ENCODE data around the gene BCL7B. TPM values are rescaled to one million over a fixed set of nuclear protein-coding genes. Genes with fewer than 3 reads are reported as not detected.
A peak's percentile ranks its signal among the peaks of the same experiment; 100 is the strongest.

BCL7B gene
- polyA plus RNA-seq (2013, experiment 1 of 4) = 39.8 TPM
- polyA plus RNA-seq (2013, experiment 2 of 4) = 41.9 TPM
- polyA plus RNA-seq (2013, experiment 3 of 4) = 35.5 TPM
- 41.8 TPM for polyA plus RNA-seq (2013, experiment 4 of 4)

- Histone ChIP-seq H3K4me1 (ENCODE audit: control insufficient read depth, insufficient read depth, low read length) (no peaks in the 10 kb centered on the region), H3K27me3 (ENCODE audit: control insufficient read depth, insufficient read depth, low read length, poor library complexity, severe bottlenecking) (no peaks in the 10 kb centered on the region)
- 6% methylated on average over 83 of the region's 83 CpGs for WGBS, 2 experiments
Observed at GRCh38 chr7:73557397-73558257, at the start of gene BCL7B. Gene BCL7B, minus strand, starts transcription at chr7:73557690. Its CDS starts 112 bp downstream, at chr7:73557578.

GRCh38 chr7:73605601-73606220 lies 48.2 kb upstream of the BCL7B start:
- H3K4me1 ChIP-seq (ENCODE audit: control insufficient read depth, insufficient read depth, low read length) = no peaks in the 10 kb centered on the region
- 84 to 86% methylated on average over 23 of the region's 23 CpGs for WGBS, 2 experiments
- no peak overlapping the region for H3K4me3 ChIP-seq (ENCODE audit: insufficient read depth, low read depth, low read length)
- no peaks in the 10 kb centered on the region for H3K9me3 ChIP-seq (ENCODE audit: control insufficient read depth, low read length)
- H3K36me3 ChIP-seq (ENCODE audit: control insufficient read depth, insufficient read depth, low read length) = no peaks in the 10 kb centered on the region
- no peak overlapping the region for H3K27ac ChIP-seq (ENCODE audit: insufficient read depth, low read depth, low read length, poor library complexity, severe bottlenecking)
- no peaks in the 10 kb centered on the region for H3K27me3 ChIP-seq (ENCODE audit: control insufficient read depth, insufficient read depth, low read length, poor library complexity, severe bottlenecking)

More at GRCh38 chr7:73557397-73558257, at the start of gene BCL7B:
- peak within 1 kb of the TSS; percentile 100 for H3K27ac ChIP-seq (ENCODE audit: insufficient read depth, low read depth, low read length, poor library complexity, severe bottlenecking)
- no peaks in the 10 kb centered on the region for H3K36me3 ChIP-seq (ENCODE audit: control insufficient read depth, insufficient read depth, low read length)
- peak within 1 kb of the TSS; percentile 81 for H3K4me3 ChIP-seq (ENCODE audit: insufficient read depth, low read depth, low read length)
- H3K9me3 ChIP-seq (ENCODE audit: control insufficient read depth, low read length) = no peaks in the 10 kb centered on the region

DNA sequence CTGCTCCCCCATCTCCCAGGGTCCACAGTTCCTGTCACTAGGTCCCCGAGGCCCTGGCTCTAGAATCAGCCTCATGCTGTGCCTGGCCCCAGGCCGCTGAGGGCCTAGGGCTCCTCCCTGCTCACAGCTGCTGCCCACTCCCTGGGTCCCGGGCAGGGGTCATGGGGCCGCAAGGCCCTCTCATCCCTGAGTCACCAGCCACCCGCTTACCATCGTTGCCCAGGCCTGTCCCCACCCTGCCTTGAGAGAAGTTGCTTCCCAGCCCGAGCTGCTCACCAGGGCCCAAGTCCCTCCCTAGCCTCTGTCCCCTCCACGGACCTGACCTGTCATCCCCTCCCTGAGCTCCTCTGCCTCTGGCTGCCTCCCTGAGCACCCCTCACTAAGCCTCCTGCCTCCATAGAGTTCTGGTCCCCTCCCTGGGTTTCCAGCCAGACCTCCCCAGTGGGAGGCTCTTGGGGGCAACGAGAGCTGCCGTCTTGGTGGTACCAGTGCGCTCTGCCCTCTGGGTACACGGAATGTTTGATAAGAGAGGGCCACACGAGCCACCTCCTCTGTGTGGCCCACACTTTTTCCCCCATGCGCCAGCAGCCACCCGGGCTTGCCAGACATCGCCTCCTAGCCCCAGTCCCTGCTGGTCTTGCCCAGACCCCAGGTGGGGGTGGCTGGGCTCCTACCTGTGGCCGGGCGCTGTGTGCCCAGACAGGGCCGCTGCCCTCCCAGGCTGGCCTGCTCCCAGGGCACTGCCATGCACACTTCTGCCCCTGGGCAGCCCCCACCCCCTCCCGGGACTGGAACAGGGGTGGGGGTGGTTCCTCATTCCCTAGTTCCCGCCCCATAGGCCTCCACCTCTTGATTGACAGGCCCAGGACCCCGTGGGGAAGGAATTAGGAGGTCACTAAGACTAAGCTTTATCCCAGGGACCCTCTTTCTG lies 45.5 kb upstream of the BCL7B start:
- H3K27me3 ChIP-seq (ENCODE audit: control insufficient read depth, insufficient read depth, low read length, poor library complexity, severe bottlenecking) = no peaks in the 10 kb centered on the region
- 81 to 85% methylated on average over 22 of the region's 22 CpGs for WGBS, 2 experiments
- no peaks in the 10 kb centered on the region for H3K9me3 ChIP-seq (ENCODE audit: control insufficient read depth, low read length)
- H3K4me1 ChIP-seq (ENCODE audit: control insufficient read depth, insufficient read depth, low read length) = no peaks in the 10 kb centered on the region
- H3K36me3 ChIP-seq (ENCODE audit: control insufficient read depth, insufficient read depth, low read length) = no peaks in the 10 kb centered on the region
- no peak overlapping the region for H3K4me3 ChIP-seq (ENCODE audit: insufficient read depth, low read depth, low read length)
- H3K27ac ChIP-seq (ENCODE audit: insufficient read depth, low read depth, low read length, poor library complexity, severe bottlenecking) = no peak overlapping the region

DNA sequence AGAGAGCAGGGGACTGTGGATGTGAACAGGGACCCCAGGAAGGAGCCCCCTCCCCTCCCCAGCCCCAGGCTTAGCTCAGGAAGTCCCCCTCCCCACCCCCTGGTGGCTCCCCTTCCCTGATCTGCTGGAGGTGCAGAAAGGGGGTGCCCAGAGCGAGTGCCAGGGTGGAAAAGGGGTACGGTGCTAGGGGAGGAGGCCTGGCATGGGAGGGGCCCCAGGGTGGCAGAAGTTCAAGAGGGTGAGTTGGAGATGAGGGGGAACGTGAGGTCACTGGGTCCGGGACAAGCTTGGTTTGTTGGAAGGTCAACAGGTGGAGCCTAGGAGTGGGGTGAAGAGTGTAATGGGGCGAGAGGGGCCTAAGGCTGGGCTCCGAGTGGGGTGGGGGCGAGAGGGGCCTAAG lies 42.4 kb upstream of the BCL7B start:
- Histone ChIP-seq H3K27ac (ENCODE audit: insufficient read depth, low read depth, low read length, poor library complexity, severe bottlenecking) (no peak overlapping the region), H3K4me1 (ENCODE audit: control insufficient read depth, insufficient read depth, low read length) (peaks cover 3% of the 10 kb centered on the region), H3K36me3 (ENCODE audit: control insufficient read depth, insufficient read depth, low read length) (no peaks in the 10 kb centered on the region), H3K4me3 (ENCODE audit: insufficient read depth, low read depth, low read length) (no peak overlapping the region), H3K9me3 (ENCODE audit: control insufficient read depth, low read length) (no peaks in the 10 kb centered on the region), H3K27me3 (ENCODE audit: control insufficient read depth, insufficient read depth, low read length, poor library complexity, severe bottlenecking) (no peaks in the 10 kb centered on the region)
- WGBS, 2 experiments = 90 to 91% methylated on average over 7 of the region's 7 CpGs

- Histone ChIP-seq H3K4me3 (ENCODE audit: insufficient read depth, low read depth, low read length) (no peak overlapping the region), H3K9me3 (ENCODE audit: control insufficient read depth, low read length) (no peaks in the 10 kb centered on the region), H3K27me3 (ENCODE audit: control insufficient read depth, insufficient read depth, low read length, poor library complexity, severe bottlenecking) (no peaks in the 10 kb centered on the region), H3K36me3 (ENCODE audit: control insufficient read depth, insufficient read depth, low read length) (no peaks in the 10 kb centered on the region), H3K4me1 (ENCODE audit: control insufficient read depth, insufficient read depth, low read length) (peaks cover 3% of the 10 kb centered on the region), H3K27ac (ENCODE audit: insufficient read depth, low read depth, low read length, poor library complexity, severe bottlenecking) (no peak overlapping the region)
- 87 to 91% methylated on average over 13 of the region's 13 CpGs for WGBS, 2 experiments
Observed at GRCh38 chr7:73599151-73599882, 41.8 kb upstream of the BCL7B start.

DNA sequence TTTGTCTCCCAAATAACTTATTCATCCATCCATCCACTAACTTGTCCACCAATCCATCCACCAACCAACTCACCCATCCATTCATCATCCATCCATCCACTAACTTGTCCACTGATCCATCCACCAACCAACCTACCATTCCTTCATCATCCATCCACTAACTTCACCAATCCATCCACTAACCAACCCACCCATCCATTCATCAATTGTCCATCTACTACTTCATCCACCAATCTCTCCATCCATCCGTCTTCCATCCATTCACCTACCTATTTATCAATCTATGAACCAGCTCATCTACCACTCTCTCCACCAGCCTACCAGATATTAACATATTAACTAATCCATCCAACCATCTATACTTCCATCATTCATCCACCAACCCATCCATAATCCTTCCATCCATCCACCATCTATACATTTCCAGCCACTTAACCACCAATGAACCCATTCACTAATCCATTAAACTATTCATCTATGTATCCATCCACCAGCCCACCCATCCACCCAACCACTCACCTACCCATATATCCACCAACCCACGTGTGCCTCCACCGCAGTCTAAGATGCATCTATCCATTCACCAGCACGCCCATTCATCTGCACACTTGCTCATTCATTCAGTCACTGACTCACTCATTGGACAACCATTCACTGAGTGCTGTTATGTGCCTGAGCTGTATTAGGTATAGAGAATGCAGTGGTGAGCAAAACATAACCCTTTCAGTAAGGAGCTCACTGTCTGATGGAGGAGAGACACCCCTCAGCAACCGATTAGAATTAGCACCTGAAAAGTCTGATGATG lies 40.7 kb upstream of the BCL7B start:
- Histone ChIP-seq H3K4me3 (ENCODE audit: insufficient read depth, low read depth, low read length) (no peak overlapping the region), H3K4me1 (ENCODE audit: control insufficient read depth, insufficient read depth, low read length) (peaks cover 3% of the 10 kb centered on the region), H3K36me3 (ENCODE audit: control insufficient read depth, insufficient read depth, low read length) (no peaks in the 10 kb centered on the region), H3K27me3 (ENCODE audit: control insufficient read depth, insufficient read depth, low read length, poor library complexity, severe bottlenecking) (no peaks in the 10 kb centered on the region), H3K9me3 (ENCODE audit: control insufficient read depth, low read length) (no peaks in the 10 kb centered on the region), H3K27ac (ENCODE audit: insufficient read depth, low read depth, low read length, poor library complexity, severe bottlenecking) (no peak overlapping the region)
- WGBS, 2 experiments = 88 to 94% methylated on average over 5 of the region's 5 CpGs

- Histone ChIP-seq H3K27me3 (ENCODE audit: control insufficient read depth, insufficient read depth, low read length, poor library complexity, severe bottlenecking) (no peaks in the 10 kb centered on the region), H3K4me3 (ENCODE audit: insufficient read depth, low read depth, low read length) (no peak overlapping the region), H3K36me3 (ENCODE audit: control insufficient read depth, insufficient read depth, low read length) (no peaks in the 10 kb centered on the region), H3K9me3 (ENCODE audit: control insufficient read depth, low read length) (no peaks in the 10 kb centered on the region), H3K27ac (ENCODE audit: insufficient read depth, low read depth, low read length, poor library complexity, severe bottlenecking) (no peak overlapping the region), H3K4me1 (ENCODE audit: control insufficient read depth, insufficient read depth, low read length) (peaks cover 3% of the 10 kb centered on the region)
- WGBS, 2 experiments = 76 to 77% methylated on average over 37 of the region's 37 CpGs
Observed at GRCh38 chr7:73596191-73597065, 38.9 kb upstream of the BCL7B start.

DNA sequence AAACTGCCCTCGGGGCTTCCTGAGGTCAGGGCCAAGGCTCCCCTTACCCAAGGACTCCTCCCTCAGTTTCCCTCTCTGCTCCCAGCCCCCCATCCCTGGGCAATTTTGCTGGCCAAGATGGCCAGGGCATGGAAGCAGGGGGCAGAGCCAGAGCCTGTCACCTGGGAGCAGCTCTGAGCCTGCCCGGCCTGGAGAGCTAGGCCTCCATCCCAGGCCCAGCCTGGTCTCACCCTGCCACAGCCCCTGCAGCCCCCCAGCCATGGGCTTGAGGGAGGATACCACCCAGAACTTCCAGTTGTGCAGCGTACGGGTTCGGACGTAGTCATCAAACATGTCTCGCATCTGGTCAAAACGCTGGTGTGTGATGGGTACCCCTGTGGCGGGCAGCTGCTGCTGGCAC lies 37.9 kb upstream of the BCL7B start:
- Histone ChIP-seq H3K4me3 (ENCODE audit: insufficient read depth, low read depth, low read length) (no peak overlapping the region), H3K9me3 (ENCODE audit: control insufficient read depth, low read length) (no peaks in the 10 kb centered on the region), H3K27ac (ENCODE audit: insufficient read depth, low read depth, low read length, poor library complexity, severe bottlenecking) (no peak overlapping the region), H3K4me1 (ENCODE audit: control insufficient read depth, insufficient read depth, low read length) (peaks cover 3% of the 10 kb centered on the region), H3K27me3 (ENCODE audit: control insufficient read depth, insufficient read depth, low read length, poor library complexity, severe bottlenecking) (no peaks in the 10 kb centered on the region), H3K36me3 (ENCODE audit: control insufficient read depth, insufficient read depth, low read length) (no peaks in the 10 kb centered on the region)
- 93% methylated on average over 9 of the region's 9 CpGs for WGBS, 2 experiments

Measured in ectodermal cell (in vitro differentiated cells).